Activated naive CD4-positive, alpha-beta T cell treated with anti-CD3 and anti-CD28 coated beads, Interleukin-2, amount 10 ng/mL, durations not matched to agents 7 days and 5 days (primary cell): ENCODE data around the gene KCNJ8.
A peak's percentile ranks its signal among the peaks of the same experiment; 100 is the strongest.
"Not testable (repeated sequence)": the region's sequence is repeated elsewhere in the genome, so short reads cannot be mapped to it uniquely, and the experiment has no call there.

Experiments
- CTCF ChIA-PET: fragments of 350-600 bp; sonication (Branson Sonifier 250); formaldehyde crosslinking; loops from one replicate; lab custom pipeline; 2021; ENCODE audit warnings: antibody characterized with exemption; lab: Charles Lee
- DNase-seq: peaks from one replicate; pipeline ENCODE4 v3.0.0-alpha.2; 2020
- H3K27ac Mint-ChIP-seq: one replicate; pipeline ENCODE4 v1.8.0; 2021; ENCODE audit warnings: mild to moderate bottlenecking, moderate library complexity, mixed read lengths
- H3K27me3 Mint-ChIP-seq: one replicate; pipeline ENCODE4 v1.8.0; 2021; ENCODE audit warnings: mild to moderate bottlenecking, mixed read lengths
- H3K36me3 Mint-ChIP-seq: one replicate; pipeline ENCODE4 v1.8.0; 2021; ENCODE audit warnings: mixed read lengths
- H3K4me1 Mint-ChIP-seq: one replicate; pipeline ENCODE4 v1.8.0; 2021; ENCODE audit warnings: mixed read lengths
- H3K4me3 Mint-ChIP-seq: one replicate; pipeline ENCODE4 v1.8.0; 2021; ENCODE audit warnings: mild to moderate bottlenecking, moderate library complexity, mixed read lengths
- H3K9me3 Mint-ChIP-seq: one replicate; pipeline ENCODE4 v1.8.0; 2021; ENCODE audit warnings: mixed read lengths

Gene KCNJ8

GRCh38 chr12:21800011-21800410 is 25.5 kb upstream of the KCNJ8 start:
- DNase-seq = no peak
- no peaks in the 10 kb centered on the region for H3K4me1 Mint-ChIP-seq
- H3K27me3 Mint-ChIP-seq = no peaks in the 10 kb centered on the region
- no peaks in the 10 kb centered on the region for H3K36me3 Mint-ChIP-seq
- H3K27ac Mint-ChIP-seq = no peak overlapping the region
- H3K9me3 Mint-ChIP-seq = no peaks in the 10 kb centered on the region
- no peak overlapping the region for H3K4me3 Mint-ChIP-seq
- CTCF ChIA-PET = interaction anchor here (1.2 kb wide), 1 partner anchor 851 kb away, joined by 3 read pairs; no protein-coding TSS in a partner anchor

- Mint-ChIP-seq H3K4me1 (no peaks in the 10 kb centered on the region), H3K27me3 (no peaks in the 10 kb centered on the region), H3K9me3 (no peaks in the 10 kb centered on the region), H3K36me3 (no peaks in the 10 kb centered on the region), H3K27ac (no peak overlapping the region), H3K4me3 (no peak overlapping the region)
- CTCF ChIA-PET = no interaction called here
- no peak for DNase-seq
Measured at GRCh38 chr12:21797539-21797938, 23.0 kb upstream of the KCNJ8 start.

DNA sequence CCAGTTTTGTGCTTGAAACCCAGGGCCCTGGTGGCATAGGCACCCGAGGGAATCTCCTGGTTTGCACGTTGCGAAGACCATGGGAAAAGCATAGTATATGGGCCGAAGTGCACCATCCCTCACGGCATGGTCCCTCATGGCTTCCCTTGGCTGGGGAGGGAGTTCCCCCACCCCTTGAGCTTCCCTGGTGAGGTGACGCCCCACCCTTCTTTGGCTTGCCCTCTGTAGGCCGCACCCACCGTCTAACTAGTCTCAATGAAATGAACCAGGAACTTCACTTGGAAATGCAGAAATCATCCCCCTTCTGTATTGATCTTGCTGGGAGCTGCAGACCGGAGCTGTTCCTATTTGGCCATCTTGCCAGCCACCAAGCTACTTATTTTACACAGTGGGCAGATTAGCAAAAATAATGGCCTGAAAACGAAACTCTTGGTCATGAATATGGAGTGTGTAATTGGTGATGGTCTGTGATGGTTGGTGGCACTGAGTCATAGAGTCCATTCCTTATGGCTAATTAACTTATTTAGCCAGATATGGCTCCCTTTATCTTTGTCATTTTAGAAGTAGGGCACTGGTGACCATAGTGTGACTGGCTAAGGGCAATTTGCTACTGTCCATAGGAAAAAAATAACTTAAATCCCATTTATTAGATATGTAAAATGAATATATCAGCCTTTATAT is 21.3 kb upstream of the KCNJ8 start:
- H3K4me3 Mint-ChIP-seq = no peak overlapping the region
- no peaks in the 10 kb centered on the region for H3K4me1 Mint-ChIP-seq
- CTCF ChIA-PET = no interaction called here
- no peaks in the 10 kb centered on the region for H3K9me3 Mint-ChIP-seq
- H3K27me3 Mint-ChIP-seq = no peaks in the 10 kb centered on the region
- H3K36me3 Mint-ChIP-seq = no peaks in the 10 kb centered on the region
- DNase-seq = no peak
- no peak overlapping the region for H3K27ac Mint-ChIP-seq

- H3K27me3 Mint-ChIP-seq, H3K27ac Mint-ChIP-seq, H3K4me3 Mint-ChIP-seq, H3K9me3 Mint-ChIP-seq, DNase-seq, H3K4me1 Mint-ChIP-seq, CTCF ChIA-PET, H3K36me3 Mint-ChIP-seq: not testable (repeated sequence)
Measured at GRCh38 chr12:21794807-21795595, 20.5 kb upstream of the KCNJ8 start.

GRCh38 chr12:21789687-21790086 is 15.2 kb upstream of the KCNJ8 start:
- H3K4me1 Mint-ChIP-seq, DNase-seq, H3K4me3 Mint-ChIP-seq, H3K27ac Mint-ChIP-seq, H3K27me3 Mint-ChIP-seq, H3K9me3 Mint-ChIP-seq, H3K36me3 Mint-ChIP-seq, CTCF ChIA-PET: not testable (repeated sequence)

DNA sequence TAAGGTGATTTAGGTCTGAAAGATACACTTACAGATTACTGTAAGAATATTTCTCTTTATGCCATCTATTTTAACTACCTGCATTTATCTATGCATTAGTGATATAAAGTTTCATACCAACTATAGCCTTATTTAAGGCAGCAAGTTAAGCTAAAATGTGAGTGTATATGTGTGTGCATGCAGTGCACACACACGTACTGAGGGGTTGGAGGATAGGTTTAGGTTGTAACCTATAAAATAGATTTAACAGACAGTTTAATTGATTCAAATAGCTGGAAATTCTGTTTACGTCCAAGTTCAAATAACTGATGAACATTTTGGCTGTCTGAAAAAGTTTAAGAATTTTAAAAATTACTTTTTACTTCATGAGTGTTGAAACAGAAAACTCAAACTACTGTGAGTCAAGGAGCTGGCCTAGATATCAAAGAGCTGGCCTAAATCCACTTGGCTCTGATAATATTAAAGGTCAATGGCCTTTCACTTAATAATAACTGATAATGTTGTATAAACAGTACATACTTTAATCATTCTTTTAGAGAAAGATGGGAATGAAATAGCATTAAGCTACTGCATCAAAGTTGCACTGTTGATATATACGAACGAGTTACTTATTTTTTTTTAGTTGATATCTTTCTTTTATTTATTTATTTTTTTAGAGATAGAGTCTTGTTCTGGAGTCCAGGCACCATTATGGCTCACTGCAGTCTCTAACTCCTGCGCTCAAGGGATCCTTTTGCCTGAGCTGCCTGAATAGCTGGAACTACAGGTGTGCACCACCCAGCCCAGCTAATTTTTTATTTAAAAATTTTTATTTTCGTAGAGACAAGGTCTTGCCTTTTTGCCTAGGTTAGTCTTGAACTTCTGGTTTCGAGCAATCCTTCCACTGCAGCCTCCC is 13.8 kb upstream of the KCNJ8 start:
- Mint-ChIP-seq H3K36me3 (no peaks in the 10 kb centered on the region), H3K27ac (no peak overlapping the region), H3K27me3 (no peaks in the 10 kb centered on the region), H3K9me3 (no peaks in the 10 kb centered on the region), H3K4me1 (no peaks in the 10 kb centered on the region), H3K4me3 (no peak overlapping the region)
- CTCF ChIA-PET = interaction anchor here (1.2 kb wide), 1 partner anchor 10 kb away, joined by 3 read pairs; no protein-coding TSS in a partner anchor
- DNase-seq = no peak

GRCh38 chr12:21786041-21786531 is 11.6 kb upstream of the KCNJ8 start:
- no peak overlapping the region for H3K27ac Mint-ChIP-seq
- CTCF ChIA-PET = interaction anchor here (0.7 to 1.1 kb wide), 2 partner anchors 88 to 158 kb away, joined by 3 read pairs; no protein-coding TSS in a partner anchor

DNA sequence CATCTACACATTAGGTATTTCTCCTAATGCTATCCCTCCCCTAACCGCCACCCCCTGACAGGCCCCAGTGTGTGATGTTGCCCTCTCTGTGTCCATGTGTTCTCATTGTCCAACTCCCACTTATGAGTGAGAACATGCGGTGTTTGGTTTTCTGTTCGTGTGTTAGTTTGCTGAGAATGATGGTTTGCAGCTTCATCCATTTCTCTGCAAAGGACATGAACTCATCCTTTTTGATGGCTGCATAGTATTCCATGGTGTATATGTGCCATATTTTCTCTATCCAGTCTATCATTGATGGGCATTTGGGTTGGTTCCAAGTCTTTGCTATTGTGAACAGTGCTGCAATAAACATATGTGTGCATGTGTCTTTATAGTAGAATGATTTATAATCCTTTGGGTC is 8.2 kb upstream of the KCNJ8 start:
- H3K27ac Mint-ChIP-seq, DNase-seq, H3K4me3 Mint-ChIP-seq, H3K4me1 Mint-ChIP-seq, CTCF ChIA-PET, H3K9me3 Mint-ChIP-seq, H3K36me3 Mint-ChIP-seq, H3K27me3 Mint-ChIP-seq: not testable (repeated sequence)

More at GRCh38 chr12:21786041-21786531, 11.6 kb upstream of the KCNJ8 start:
- Mint-ChIP-seq H3K36me3 (no peaks in the 10 kb centered on the region), H3K4me3 (no peak overlapping the region), H3K4me1 (no peaks in the 10 kb centered on the region), H3K9me3 (no peaks in the 10 kb centered on the region), H3K27me3 (no peaks in the 10 kb centered on the region)
- no peak for DNase-seq

DNA sequence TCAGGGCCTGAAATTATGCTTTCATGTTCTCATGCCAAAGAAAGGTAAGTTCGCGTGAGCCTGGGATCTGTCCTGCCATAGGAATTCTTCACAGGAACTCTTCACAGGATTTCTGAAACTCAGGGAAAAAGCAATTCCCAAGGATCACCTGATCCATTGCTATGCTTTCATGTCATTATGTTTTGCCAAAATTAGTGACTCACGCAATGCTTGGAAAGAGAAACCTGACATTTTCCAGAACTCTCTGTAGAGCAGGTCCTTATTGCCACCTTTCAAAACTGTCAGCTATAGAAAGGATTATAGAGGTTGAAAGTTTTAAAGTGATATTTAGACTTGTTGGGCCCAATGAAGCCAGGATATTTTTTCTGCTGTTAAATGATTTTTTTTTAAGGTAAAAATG is 6.3 kb upstream of the KCNJ8 start:
- peaks cover 16% of the 10 kb centered on the region for H3K27me3 Mint-ChIP-seq
- CTCF ChIA-PET = no interaction called here
- no peak overlapping the region for H3K4me3 Mint-ChIP-seq
- DNase-seq = no peak
- no peaks in the 10 kb centered on the region for H3K9me3 Mint-ChIP-seq
- H3K36me3 Mint-ChIP-seq = no peaks in the 10 kb centered on the region
- no peaks in the 10 kb centered on the region for H3K4me1 Mint-ChIP-seq
- no peak overlapping the region for H3K27ac Mint-ChIP-seq

DNA sequence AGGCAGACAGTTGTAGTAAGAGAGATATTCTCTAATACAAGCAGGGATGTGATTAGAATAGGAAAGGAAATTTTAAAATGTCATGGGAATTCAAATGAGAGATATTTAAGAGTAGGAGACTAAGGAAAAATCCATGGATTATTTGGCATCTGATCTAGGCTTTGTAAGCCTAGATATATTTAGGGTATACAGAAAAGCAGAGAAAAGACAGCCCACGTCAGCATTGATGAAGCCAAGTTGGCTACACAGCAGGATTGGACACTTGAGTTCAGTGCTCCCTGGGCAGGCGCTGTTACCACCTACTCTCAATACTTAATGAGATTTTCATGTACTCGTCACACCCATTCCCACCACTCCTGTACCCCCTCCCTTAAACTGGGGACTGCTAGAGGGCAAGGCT is 1.7 kb upstream of the KCNJ8 start:
- Mint-ChIP-seq H3K4me3 (no peak overlapping the region), H3K9me3 (no peaks in the 10 kb centered on the region), H3K27ac (no peak overlapping the region), H3K36me3 (no peaks in the 10 kb centered on the region), H3K27me3 (peaks cover 43% of the 10 kb centered on the region), H3K4me1 (peaks cover 8% of the 10 kb centered on the region)
- CTCF ChIA-PET = no interaction called here
- no peak for DNase-seq

- peaks cover 43% of the 10 kb centered on the region for H3K27me3 Mint-ChIP-seq
- H3K36me3 Mint-ChIP-seq = no peaks in the 10 kb centered on the region
- H3K27ac Mint-ChIP-seq = no peak overlapping the region
- no peaks in the 10 kb centered on the region for H3K9me3 Mint-ChIP-seq
- peaks cover 8% of the 10 kb centered on the region for H3K4me1 Mint-ChIP-seq
- CTCF ChIA-PET = no interaction called here
- H3K4me3 Mint-ChIP-seq = peak overlapping the region; percentile 27
- DNase-seq = no peak
Measured at GRCh38 chr12:21775133-21775820, 771 bp upstream of the KCNJ8 start.

- CTCF ChIA-PET = no interaction called here
- H3K9me3 Mint-ChIP-seq = no peaks in the 10 kb centered on the region
- H3K4me1 Mint-ChIP-seq = peaks cover 8% of the 10 kb centered on the region
- H3K4me3 Mint-ChIP-seq = no peak overlapping the region
- no peak for DNase-seq
- H3K27ac Mint-ChIP-seq = no peak overlapping the region
- H3K36me3 Mint-ChIP-seq = no peaks in the 10 kb centered on the region
- peaks cover 43% of the 10 kb centered on the region for H3K27me3 Mint-ChIP-seq
Measured at GRCh38 chr12:21773806-21774205, 700 bp downstream of the KCNJ8 start.

- Mint-ChIP-seq H3K4me3 (no peak overlapping the region), H3K9me3 (no peaks in the 10 kb centered on the region), H3K4me1 (peaks cover 8% of the 10 kb centered on the region), H3K36me3 (no peaks in the 10 kb centered on the region), H3K27me3 (peaks cover 43% of the 10 kb centered on the region), H3K27ac (no peak overlapping the region)
- DNase-seq = peak; percentile 20
- CTCF ChIA-PET = no interaction called here
Measured at GRCh38 chr12:21773263-21773741, 1.2 kb downstream of the KCNJ8 start.
